GM19193 (cell line): ENCODE data around the gene VWF.

Source experiments
- POLR2A ChIP-seq: IDR thresholded peaks from 4 replicates; pipeline ENCODE4 v1.6.1; 2011; ENCODE audit not compliant: insufficient read depth, insufficient read length; ENCODE audit errors: extremely low read depth

The VWF gene

DNA sequence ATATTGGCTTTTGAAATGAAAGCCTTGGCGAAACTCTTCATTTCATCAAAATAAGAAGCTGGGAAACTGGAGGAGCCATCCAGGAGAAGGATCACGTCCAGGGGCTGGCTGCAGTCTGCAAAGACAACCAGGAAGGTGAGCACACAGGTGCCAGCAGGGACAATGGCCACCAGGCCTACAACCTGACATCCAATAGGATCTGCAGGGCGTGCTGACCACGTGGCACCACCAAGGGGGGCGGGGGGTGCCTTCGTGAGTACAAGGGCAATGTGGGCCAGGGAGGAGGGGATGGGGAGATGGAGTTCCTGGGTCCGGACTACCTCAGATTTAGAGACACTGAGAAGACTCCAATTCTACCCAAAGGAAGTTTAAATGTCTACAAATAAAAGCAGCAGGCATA, 107.7 kb downstream of the VWF start:
- no peak for TF ChIP-seq POLR2A

DNA sequence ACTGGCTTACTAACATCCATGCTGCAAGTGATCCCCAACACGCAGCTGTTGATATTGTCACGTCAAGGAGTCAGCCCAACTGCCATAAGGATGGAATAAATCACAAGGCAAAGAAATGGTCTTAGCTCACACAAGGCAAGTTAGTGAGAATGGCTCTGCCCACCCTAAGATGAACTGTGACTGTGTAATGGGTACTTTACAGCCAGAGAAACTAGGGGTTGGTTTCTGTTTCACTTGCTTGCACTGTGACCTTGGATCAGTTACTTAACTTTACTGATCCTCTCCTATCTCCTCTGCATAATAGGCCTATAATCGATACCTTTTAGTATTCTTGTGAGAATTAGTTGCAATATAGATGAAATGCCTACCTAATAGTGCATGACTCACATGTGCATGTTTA, 127.2 kb downstream of the VWF start:
- no peak for TF ChIP-seq POLR2A

DNA sequence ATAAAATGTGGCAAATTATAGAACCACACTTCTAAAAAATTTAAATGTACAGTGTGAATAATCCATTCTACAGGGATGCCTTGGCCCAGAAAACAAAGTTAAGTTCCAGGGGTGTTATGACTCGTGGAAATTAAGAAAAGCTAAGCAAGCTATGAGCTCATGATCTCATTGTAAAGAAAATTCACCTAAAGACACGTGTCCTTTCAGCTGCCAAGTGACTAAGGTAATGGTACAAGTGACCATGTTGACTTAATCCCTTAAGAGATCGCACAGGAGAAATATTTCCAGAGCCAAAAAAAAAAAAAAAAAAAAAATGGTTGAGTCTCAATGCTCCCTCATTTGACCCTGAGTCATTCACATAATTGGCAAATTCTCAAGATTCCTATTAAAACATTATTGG, 128.0 kb downstream of the VWF start:
- no peak for TF ChIP-seq POLR2A

DNA sequence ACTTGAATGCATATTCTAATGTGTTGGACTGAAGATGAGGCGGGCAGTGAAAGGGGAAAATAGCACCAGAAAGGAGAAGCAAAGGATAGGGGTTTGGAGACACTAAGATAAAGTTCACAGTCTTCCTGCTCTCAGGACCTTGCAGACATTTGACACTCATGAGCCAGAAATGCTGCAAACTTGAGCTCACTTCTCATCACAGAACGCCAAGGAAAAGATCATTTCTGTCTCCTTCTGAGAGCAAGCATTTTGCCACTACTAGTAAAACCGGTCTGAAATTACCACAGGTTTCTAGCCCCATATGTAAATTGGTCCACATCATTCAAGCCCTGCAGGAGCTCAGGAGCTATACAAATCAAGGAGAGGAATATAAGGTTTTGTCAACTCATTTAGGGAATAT, 134.8 kb downstream of the VWF start:
- TF ChIP-seq POLR2A = no peak

DNA sequence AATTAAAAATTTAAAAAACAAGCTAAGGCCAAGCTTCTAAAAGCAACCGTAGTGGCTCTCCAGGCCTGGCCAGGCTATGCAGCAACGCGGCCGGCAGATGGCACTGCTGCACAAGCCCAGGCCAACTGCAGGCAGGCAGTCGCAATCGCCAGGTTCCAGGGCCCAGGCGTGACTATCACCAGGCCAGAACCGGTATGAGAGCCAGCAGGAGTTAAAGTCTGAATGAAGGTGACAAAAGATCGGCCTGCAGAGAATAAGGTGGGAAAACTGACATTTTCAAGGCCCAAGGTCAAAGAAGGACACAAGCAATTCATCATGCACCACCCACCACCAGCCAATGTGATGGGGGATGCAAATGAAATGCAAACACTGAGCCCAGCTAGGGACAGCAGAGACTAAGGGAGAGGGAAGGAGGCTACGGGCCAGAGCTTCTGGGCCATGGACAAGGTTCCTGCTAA, 135.8 kb downstream of the VWF start:
- no peak for TF ChIP-seq POLR2A

DNA sequence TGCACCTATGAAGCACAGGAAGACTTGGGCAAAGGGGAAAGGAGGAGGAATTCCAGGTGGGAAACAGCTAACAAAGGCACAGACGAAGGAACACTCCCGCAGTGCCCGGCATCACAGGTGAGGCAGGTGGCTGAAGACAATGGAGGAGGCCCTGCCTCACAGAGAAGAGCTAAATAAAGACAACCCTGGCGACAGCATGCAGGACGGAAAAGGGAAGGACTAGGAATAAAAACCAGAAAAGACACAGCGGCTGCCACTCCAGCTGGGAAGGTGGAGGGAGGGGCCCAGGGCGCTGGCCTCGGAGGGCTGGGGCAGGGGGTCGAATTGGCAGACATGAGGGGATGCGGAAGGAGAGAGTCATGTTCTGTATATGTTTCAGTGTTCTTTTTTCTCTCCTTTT, 136.4 kb downstream of the VWF start:
- no peak for TF ChIP-seq POLR2A

DNA sequence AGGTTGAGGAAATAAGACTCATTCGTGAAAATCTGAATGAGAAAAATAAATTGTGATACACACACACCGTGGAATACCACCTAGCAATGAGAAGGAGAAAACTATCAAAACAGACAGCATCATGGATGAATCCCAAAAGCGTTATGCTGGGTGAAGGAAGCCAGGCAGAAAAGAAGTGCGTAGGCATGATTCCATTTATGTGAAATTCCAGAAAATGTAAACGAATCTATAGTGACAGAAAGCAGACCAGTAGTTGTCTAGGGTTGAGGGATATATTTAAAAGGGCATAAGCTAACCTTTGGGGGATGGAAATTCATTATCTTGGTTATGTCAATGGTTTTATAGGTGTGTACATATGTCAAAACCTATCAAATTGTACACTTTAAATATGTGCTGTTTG, 136.9 kb downstream of the VWF start:
- TF ChIP-seq POLR2A = no peak

DNA sequence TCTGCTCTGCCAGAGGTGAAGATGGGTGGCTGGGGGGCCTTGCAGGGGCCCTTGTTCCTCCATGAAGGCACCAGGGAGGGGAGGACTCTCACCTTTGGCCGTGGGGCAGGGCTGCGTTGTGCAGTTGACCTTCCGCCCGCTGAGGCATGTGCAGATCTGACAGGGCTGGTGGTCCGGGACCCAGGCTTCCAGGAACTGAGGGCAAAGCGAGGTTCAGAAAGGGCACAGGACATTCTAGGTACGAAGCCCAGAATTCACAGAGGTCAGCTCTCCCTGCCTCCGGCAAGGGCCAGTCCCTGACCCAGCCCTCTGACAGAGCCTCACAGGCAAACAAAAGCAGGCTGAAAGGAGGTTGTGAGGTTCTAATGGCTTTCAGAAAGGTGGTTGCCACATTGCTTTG, 139.0 kb downstream of the VWF start:
- no peak for TF ChIP-seq POLR2A

DNA sequence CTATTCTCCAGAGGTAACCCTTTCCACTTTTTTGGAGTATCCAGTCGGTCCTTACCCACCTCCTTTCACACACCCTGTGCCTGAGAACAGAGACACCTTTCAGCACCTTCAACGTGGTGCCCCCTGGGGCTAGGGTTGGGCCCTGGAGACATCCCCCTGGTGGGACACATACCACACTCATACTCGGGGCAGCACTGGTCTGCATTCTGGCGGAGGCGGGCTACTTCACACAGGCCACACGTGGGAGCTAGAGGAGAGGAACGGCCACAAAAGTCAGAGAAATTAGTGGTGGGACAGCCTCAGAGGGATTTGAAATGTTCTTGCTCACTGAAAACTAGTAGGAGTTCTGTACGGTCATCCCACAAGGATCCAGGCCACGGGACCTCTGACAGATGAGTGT, 139.6 kb downstream of the VWF start:
- no peak for TF ChIP-seq POLR2A

DNA sequence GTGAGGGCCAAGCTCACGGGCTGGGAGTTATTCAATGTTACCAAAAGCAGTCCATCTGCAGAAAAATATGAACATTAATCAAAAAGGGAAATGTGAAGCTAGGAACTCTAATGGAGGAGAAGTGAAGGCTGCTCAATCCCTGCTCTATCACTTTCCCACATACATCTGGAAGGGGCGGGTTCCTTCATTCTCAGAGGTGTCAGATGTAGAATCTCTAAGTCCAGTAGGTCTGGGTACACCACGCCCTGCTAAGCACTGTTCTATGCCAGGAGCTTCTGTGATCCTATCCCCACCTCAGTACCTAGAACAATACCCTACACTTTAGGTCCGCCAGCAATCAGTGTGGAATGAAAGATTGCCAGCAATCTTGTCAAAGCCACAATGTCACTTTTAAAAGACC, 142.4 kb downstream of the VWF start:
- no peak for TF ChIP-seq POLR2A

DNA sequence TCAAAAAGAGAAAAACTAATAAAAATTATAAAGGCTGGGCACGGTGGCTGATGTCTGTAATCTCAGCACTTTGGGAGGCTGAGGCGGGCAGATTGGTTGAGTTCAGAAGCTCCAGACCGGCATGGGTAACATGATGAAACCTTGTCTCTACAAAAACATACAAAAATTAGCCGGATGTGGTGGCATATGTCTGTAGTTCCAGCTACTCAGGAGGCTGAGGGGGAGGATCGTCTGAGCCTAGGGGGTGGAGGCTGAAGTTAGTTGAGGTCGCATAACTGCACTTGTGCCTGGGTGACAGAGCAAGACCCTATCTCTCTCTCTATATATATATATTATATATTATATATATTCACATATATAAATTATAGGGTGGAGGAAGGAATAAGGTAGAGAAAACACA, 146.9 kb downstream of the VWF start:
- no peak for TF ChIP-seq POLR2A

DNA sequence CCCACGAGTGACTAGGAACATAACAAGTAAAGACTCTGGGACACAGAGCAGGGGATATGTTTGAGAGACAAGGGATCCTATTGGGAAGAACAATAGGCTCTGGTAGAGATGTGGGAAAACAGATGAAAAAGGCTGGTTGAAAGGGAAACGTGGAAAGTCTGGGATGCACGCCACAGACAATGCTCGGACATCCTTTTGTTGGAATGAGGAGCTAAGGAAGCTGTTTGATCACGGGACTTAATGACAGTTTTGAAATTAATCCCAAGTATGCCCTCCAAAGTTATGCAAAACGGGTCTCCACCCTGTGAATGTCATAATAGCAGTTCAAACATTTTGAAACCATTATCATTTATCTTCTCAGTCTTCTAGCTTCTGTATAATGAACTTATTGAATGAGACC, 147.8 kb downstream of the VWF start:
- TF ChIP-seq POLR2A = no peak

DNA sequence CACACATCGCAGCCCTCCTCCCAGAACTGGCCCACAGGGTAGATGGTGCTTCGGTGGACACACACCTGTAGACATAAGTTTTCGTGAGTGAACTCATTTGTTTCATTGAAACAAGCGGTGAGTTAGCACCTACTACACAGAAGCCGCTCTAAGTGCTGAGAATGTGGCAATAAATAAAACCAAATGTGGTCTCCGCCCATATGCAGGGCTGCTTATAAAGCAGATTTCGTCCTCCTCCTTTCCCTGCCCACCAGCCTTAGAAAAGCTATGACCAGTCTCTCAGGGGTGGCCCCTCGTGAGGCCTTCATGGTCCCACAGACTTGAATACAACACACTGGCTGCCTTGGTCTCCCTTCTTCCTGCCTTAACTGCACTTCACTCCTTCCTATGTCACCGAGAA, 148.3 kb downstream of the VWF start:
- no peak for TF ChIP-seq POLR2A

DNA sequence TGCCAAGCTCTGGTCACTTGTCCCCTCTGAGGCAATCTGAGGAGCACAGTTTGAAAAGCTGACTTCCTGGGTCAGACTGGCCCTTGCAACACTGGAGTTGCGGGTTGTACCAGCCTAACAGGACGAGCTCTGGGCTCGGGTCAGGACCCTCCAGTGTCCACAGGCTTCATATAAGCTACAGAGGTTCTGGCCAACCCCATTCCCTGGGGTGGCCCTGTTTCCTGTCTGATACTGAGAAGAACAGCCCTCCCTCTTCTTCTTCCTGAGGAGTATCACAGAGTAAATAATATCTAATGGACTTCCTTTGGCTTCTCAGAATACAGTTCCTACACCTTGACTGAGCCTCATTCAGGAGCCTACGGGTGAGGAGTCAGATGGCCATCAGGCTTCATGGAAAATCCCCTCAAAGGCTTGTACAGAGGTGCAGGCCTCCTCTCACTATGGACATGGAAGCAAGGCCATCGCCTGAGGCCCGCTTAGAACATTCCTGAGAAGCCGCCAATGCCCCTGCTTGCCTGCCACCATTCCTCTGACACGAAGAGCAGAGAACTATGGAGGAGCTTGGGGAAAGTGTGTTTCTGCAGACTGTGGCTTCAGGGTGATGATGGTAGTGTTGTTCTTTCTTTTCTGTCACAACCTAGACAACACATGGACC, 150.9 kb downstream of the VWF start:
- TF ChIP-seq POLR2A = no peak

DNA sequence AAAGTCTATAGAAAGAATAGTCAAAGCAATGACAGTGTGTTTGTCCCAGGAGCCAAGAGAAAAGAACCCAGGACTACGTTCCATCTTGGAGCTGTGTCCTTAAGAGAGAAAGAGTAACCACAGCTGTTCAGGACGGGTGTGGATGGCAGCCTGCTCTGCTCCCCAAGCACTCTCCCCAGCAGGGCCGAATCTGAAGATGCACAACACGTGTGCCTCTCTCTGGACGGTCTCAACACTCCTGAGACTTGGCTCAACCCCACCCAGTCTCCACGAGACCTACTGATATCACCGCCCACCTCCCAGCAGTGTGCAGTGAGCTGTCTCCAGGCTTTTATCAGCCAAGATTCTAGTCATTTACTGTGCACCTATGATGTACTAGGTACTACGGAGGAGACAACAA, 152.1 kb downstream of the VWF start:
- no peak for TF ChIP-seq POLR2A

DNA sequence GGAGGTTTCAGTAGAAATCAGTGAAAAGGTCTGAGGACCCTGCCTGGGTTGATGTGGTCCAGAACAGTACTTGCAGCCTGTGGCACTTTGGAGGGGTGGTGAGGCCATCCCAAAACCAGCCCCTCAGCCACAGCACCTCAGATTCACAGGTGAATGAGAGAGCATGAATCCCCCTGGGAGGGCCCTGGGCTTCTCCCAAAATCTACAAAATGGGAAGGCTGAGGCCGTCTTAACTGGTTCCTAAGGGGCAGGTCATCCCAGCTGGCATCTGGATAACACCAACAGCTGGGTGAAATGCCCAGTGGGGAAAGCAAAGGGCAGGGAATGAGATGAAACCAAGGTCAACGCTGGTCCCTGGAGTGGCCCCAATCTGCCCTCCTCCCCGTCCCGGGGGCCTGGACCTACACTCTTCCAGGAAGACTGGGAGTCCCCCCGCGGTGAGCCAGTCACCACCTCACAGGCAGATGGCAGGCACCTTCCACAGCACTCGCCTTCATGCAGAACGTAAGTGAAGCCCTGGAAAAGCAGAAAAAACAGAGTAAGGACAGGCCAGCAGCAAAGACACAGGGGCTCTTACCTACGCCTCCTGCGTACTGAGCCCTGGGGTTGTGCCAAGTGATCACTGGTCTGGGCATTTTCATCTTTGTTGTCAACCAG, 153.1 kb downstream of the VWF start:
- TF ChIP-seq POLR2A = no peak
